MCF 10A (cell line): Measurements from ENCODE around the gene CGNL1. TPM values are rescaled to one million over a fixed set of nuclear protein-coding genes. Genes with fewer than 3 reads are reported as not detected.

ENCODE experiments used
- BruUV-seq: library from RNA; stranded (reverse); fragments of 400-500 nt; replicated peaks from 2 replicates; lab custom pipeline; 2021; lab: Mats Ljungman, UMichigan
- CTCF ChIA-PET: fragments of 300-600 bp; sonication (Branson Sonifier 250); formaldehyde crosslinking; extraction: SDS; loops from one replicate; lab custom pipeline; 2021; ENCODE audit warnings: antibody characterized with exemption, inconsistent platforms; lab: Yijun Ruan, JAX
- POLR2A ChIA-PET: fragments of 300-600, 350-650 bp; sonication (Branson Sonifier 250); formaldehyde crosslinking; extraction: SDS; loops from one replicate; lab custom pipeline; 2020; ENCODE audit warnings: antibody characterized with exemption, inconsistent platforms; lab: Yijun Ruan, JAX
- DNase-seq: peaks from one replicate; pipeline ENCODE4 v3.0.0-alpha.2; 2018; ENCODE audit not compliant: unreplicated experiment
- H3K27ac Mint-ChIP-seq: one replicate; pipeline ENCODE4 v1.8.0; 2022; ENCODE audit warnings: mild to moderate bottlenecking, low read depth, mixed read lengths; ENCODE audit not compliant: unreplicated experiment
- H3K27me3 Mint-ChIP-seq: one replicate; pipeline ENCODE4 v1.8.0; 2022; ENCODE audit warnings: mixed read lengths; ENCODE audit not compliant: insufficient read depth, unreplicated experiment
- H3K36me3 Mint-ChIP-seq: one replicate; pipeline ENCODE4 v1.8.0; 2022; ENCODE audit warnings: mild to moderate bottlenecking, moderate library complexity, mixed read lengths; ENCODE audit not compliant: insufficient read depth, unreplicated experiment
- H3K4me1 Mint-ChIP-seq: one replicate; pipeline ENCODE4 v1.8.0; 2022; ENCODE audit warnings: mixed read lengths; ENCODE audit not compliant: insufficient read depth, unreplicated experiment
- H3K4me3 Mint-ChIP-seq: one replicate; pipeline ENCODE4 v1.8.0; 2022; ENCODE audit warnings: mild to moderate bottlenecking, moderate library complexity, mixed read lengths; ENCODE audit not compliant: unreplicated experiment
- H3K9me3 Mint-ChIP-seq: one replicate; pipeline ENCODE4 v1.8.0; 2022; ENCODE audit warnings: mixed read lengths; ENCODE audit not compliant: unreplicated experiment
- CTCF ChIP-seq: fragments of 200-600 bp; IDR thresholded peaks from one replicate; pipeline ENCODE4 v1.8.0; 2022; ENCODE audit warnings: antibody characterized with exemption, mild to moderate bottlenecking; ENCODE audit not compliant: unreplicated experiment
- intact Hi-C: fragments of 100-400 bp; cut with micrococcal nuclease; formaldehyde crosslinking; loops from 2 replicates; pipeline ENCODE4 v1.14.1; 2022
- total RNA-seq: library from RNA; stranded (reverse); gene quantifications from 2 replicates; pipeline ENCODE4 v1.2.3, GENCODE V29; 2022

Gene CGNL1
- total RNA-seq, 1 experiment from 2014 or later = 0.05 TPM

DNA sequence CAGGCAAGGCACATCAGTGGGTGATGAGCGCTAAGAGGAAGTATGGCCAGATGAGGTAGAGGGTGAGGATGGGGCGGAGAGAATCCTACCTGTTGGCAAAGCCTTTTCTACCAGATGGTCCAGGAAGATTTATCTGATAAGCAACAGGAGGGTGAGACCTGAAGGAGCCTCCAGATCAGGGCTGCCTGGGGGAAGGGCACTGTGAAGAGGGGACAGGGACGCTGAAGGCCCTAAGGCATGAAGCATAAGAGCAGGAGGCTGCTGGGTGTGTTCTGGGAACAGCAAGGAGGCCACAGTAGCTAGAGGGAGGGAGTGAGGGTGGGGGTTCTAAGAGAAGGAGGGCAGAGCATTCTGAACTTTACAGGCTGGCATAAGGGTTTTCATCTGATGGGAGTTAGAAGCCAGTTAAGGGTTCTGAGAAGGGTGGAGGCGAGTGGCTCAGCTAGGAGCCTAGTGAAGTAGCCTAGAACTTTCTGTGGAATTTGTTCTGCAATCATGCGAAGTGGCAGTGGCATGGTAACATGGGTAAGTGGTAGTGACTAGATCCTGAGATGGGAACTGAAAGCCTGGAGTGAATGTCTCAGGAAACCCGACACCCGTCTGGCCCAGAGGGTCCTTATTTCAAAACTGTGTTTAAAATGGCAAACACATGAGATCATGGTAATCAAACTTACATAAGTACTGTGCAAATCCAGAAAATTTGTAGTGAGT lies 29.9 kb downstream of the CGNL1 start:
- H3K27ac Mint-ChIP-seq = no peak overlapping the region
- BruUV-seq = no TSS peak
- intact Hi-C loops = no loop called here

GRCh38 chr15:57410373-57410772 lies 34.1 kb downstream of the CGNL1 start:
- CTCF ChIA-PET = interaction anchor here (0.6 to 0.8 kb wide), 2 partner anchors 104 to 132 kb away, joined by 3 to 4 read pairs; no protein-coding TSS in a partner anchor
- H3K4me3 Mint-ChIP-seq = no peak overlapping the region

More for the DNA sequence above, 29.9 kb downstream of the CGNL1 start:
- Mint-ChIP-seq H3K4me3 (no peak overlapping the region), H3K9me3 (no peaks in the 10 kb centered on the region), H3K4me1 (no peaks in the 10 kb centered on the region), H3K27me3 (peaks cover 28% of the 10 kb centered on the region), H3K36me3 (no peaks in the 10 kb centered on the region)
- ChIA-PET CTCF (no interaction called here), POLR2A (interaction anchor here (0.5 kb wide), 1 partner anchor 10 kb away, joined by 3 read pairs; no protein-coding TSS in a partner anchor)
- no peak for DNase-seq
- no peak for TF ChIP-seq CTCF

GRCh38 chr15:57411945-57412768 lies 35.9 kb downstream of the CGNL1 start:
- no TSS peak for BruUV-seq
- TF ChIP-seq CTCF = no peak
- H3K4me1 Mint-ChIP-seq = no peaks in the 10 kb centered on the region
- no peaks in the 10 kb centered on the region for H3K9me3 Mint-ChIP-seq
- H3K27ac Mint-ChIP-seq = no peak overlapping the region
- DNase-seq = no peak
- intact Hi-C loops = no loop called here
- ChIA-PET CTCF (interaction anchor here (1.3 kb wide), 1 partner anchor 115 kb away, joined by 6 read pairs; no protein-coding TSS in a partner anchor), POLR2A (no interaction called here)
- H3K36me3 Mint-ChIP-seq = no peaks in the 10 kb centered on the region
- peaks cover 38% of the 10 kb centered on the region for H3K27me3 Mint-ChIP-seq
- no peak overlapping the region for H3K4me3 Mint-ChIP-seq

More at GRCh38 chr15:57410373-57410772, 34.1 kb downstream of the CGNL1 start:
- no peaks in the 10 kb centered on the region for H3K36me3 Mint-ChIP-seq
- BruUV-seq = no TSS peak
- no peak for TF ChIP-seq CTCF
- intact Hi-C loops = no loop called here
- H3K4me1 Mint-ChIP-seq = no peaks in the 10 kb centered on the region
- H3K9me3 Mint-ChIP-seq = no peaks in the 10 kb centered on the region
- H3K27me3 Mint-ChIP-seq = peaks cover 51% of the 10 kb centered on the region
- DNase-seq = no peak
- H3K27ac Mint-ChIP-seq = no peak overlapping the region
- POLR2A ChIA-PET = no interaction called here

DNA sequence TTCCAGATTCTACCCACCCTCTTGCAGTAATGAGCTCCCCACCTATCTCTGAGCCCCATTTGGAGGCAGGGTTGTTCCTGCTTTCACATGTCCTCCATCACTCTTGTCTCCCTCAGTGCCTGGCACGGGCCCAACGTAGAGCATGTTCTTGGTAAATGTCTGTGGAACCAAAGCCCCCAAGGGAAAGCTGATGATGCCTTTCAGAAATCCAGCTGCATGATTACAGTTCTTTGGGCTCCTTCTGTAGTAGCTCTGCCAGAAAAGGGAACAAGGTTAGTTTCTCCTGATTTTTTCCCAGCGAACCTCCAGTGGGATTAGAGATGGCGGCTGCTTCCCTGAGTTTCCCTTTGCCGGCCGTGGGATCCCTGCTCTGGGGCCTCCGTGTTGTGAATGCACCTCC lies 39.3 kb downstream of the CGNL1 start:
- intact Hi-C loops = no loop called here
- peaks cover 38% of the 10 kb centered on the region for H3K27me3 Mint-ChIP-seq

More for the DNA sequence above, 39.3 kb downstream of the CGNL1 start:
- DNase-seq = no peak
- TF ChIP-seq CTCF = no peak
- Mint-ChIP-seq H3K4me1 (no peaks in the 10 kb centered on the region), H3K27ac (no peak overlapping the region), H3K9me3 (no peaks in the 10 kb centered on the region), H3K36me3 (no peaks in the 10 kb centered on the region), H3K4me3 (no peak overlapping the region)
- no TSS peak for BruUV-seq
- ChIA-PET CTCF (no interaction called here), POLR2A (no interaction called here)
